HG03139 (cell line): ENCODE data around the gene NUP188.
"Not testable (repeated sequence)": the region's sequence is repeated elsewhere in the genome, so short reads cannot be mapped to it uniquely, and the experiment has no call there.

Experiments used
- ATAC-seq: cut with Tn5 transposase; IDR thresholded peaks from one replicate; pipeline ENCODE4 v1.9.1; 2021; ENCODE audit not compliant: unreplicated experiment

NUP188 gene

DNA sequence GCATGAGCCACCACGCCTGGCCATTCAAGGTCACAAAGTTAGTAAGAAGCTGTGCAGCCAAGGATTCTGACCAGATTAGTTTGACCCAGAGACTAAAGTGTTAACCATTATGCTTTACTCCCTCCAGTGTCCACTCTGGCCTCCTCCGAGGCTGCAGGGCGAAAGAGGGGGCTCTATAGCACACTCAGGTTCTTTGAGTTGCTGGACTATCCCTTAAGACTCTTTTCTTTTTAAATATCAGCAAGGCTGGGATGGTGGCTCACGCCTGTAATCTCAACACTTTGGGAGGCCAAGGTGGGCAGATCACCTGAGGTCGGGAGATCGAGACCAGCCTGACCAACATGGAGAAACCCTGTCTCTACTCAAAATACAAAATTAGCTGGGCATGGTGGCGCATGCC is 2.5 kb upstream of the NUP188 start:
- ATAC-seq: not testable (repeated sequence)

DNA sequence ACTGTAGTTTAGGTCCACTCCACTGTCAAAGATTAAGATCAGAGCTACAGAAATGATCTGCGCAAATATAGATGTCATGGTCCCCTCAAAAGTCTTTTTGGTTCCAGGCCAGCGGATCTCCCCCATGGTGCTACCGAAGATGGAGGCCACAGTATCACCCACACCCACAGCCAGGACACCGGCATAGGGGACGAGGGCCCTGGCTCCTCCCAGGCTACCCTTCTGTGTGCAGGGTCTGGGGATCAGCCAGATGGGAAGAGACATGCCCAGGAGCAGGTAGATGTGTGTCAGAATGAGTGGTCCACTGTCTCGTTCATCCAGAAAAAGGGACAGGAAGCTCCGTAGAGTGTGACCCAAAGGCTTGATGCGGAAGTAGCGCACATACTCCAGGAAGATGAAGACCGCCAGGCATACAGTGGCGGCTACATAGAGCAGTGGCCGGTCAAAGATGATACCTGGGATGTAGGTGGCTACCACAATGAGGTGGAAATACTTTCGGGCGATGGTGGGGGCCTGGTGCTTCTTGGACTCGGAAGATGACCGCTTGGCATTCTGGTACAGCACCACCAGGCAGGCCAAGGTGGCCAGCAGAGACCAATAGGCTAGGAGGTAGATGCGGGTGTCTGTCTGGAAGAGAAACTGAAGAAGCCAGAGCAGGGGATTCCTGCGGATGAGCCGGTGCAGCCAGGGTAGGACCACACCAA is 1.5 kb upstream of the NUP188 start:
- no peak for ATAC-seq

GRCh38 chr9:128946571-128947276 is 775 bp upstream of the NUP188 start:
- ATAC-seq: peak; percentile 18

GRCh38 chr9:128947277-128947526 is 297 bp upstream of the NUP188 start:
- ATAC-seq: no peak

DNA sequence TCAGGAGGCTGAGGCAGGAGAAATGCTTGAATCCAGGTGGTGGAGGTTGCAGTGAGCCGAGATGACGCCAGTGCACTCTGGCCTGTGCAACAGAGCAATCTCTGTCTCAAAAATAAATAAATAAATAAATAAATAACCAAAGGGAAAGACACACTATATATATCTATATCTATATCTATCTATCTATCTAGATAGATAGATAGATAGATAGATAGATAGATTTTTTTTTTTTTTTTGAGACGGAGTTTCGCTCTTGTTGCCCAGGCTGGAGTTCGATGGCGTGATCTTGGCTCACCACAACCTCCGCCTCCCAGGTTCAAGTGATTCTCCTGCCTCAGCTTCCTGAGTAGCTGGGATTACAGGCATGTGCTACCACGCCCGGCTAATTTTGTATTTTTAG is 13.9 kb downstream of the NUP188 start:
- not testable (repeated sequence) for ATAC-seq

DNA sequence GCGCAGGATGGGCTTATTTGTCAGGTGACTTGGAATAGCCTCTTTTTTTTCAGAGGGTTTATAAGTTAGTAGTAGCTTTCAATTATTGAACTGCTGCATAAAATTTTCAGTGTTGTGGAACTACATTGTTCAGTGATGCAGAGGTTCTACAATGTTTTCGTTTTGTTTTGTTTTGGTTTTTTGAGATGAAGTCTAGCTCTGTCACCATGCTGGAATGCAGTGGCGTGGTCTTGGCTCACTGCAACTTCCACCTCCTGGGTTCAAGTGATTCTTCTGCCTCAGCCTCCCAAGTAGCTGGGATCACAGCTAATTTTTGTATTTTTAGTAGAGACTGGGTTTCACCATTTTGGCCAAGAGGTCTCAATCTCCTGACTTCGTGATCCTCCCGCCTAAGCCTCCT is 22.0 kb downstream of the NUP188 start:
- ATAC-seq: no peak

- ATAC-seq: no peak
Observed at GRCh38 chr9:128972956-128973355, 25.5 kb downstream of the NUP188 start.

DNA sequence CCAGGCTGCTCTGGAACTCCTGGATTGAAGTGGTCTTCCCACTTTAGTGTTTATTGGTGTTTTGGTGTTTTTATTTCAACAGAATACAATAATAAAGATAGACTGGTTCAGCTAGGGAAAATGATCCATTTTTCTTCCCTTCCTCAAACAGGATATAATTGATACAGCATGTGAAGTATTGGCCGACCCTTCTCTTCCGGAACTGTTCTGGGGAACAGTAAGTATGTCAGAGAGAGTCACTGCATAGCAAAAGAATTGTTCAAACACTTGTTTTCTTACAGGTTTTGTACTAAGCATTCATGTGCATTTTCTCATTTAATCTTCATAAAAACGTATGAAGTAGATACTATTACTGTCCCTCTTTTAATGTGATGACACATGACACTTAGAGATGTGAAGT is 31.6 kb downstream of the NUP188 start:
- no peak for ATAC-seq

- no peak for ATAC-seq
Observed at GRCh38 chr9:128983536-128983935, 36.0 kb downstream of the NUP188 start.

DNA sequence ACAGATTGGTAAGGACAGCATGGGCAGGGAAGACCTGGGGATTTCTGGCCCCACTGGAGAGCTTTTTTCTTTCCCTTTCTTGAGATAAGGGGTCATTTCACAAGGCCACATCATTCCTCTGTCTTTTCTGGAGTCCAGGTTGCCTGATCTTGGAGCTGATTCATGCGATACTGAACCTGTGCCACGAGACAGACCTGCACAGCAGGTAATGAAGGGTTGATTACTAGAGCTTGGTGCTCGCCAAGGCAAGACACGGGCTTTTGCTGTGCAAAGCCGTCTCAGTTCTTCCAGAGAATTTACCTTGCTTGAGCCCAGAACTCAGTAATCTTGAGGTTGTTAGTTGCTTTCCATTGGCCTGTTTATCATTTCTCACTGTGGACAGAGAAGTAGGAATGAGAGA is 39.2 kb downstream of the NUP188 start:
- ATAC-seq: no peak

- ATAC-seq: no peak
Observed at GRCh38 chr9:128987805-128988204, 40.3 kb downstream of the NUP188 start.

GRCh38 chr9:128992995-128993394 is 45.5 kb downstream of the NUP188 start:
- no peak for ATAC-seq

DNA sequence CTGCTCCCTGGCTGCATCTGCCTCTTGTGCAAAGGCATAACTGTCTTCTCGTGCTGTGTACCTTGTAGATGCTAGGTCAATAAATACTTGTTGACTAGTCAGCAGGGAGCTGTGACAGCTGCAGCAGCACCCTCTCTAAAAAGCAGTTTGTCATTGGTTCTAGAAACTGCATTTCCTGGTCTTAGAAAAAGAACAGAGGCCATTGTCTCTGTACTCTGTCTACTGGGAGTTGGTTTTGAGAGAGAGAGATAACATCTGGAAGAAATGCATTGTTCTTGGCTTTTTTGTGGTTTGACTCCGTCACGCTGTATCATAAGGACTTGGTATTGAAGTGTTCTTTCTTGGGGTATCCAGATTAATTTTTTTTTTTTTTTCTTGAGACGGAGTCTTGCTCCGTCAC is 48.3 kb downstream of the NUP188 start:
- no peak for ATAC-seq

GRCh38 chr9:128998462-128998861 is 51.0 kb downstream of the NUP188 start:
- ATAC-seq: no peak

- no peak for ATAC-seq
Observed at GRCh38 chr9:128999581-129000206, 52.2 kb downstream of the NUP188 start.

- ATAC-seq: no peak
Observed at GRCh38 chr9:129001504-129002325, 54.2 kb downstream of the NUP188 start.

DNA sequence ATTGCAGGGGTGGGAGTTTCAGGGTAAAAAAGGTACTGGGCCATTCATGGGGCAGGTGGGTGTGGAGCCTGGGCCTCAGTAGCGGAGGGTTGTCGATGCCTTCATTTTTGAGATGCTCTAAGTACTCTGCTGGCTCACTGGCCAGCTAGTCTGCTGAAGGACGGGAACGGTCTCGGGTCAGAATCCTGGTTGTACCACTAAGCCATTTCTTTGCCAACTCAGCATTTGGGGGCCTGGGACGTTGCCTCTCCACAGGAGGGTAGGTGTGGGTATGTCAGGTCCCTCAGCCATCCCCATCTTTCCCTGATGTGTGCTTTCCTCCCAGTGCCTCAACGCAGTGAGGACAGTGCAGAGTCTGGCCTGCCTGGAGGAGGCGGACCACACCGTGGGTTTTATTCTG is 55.5 kb downstream of the NUP188 start:
- ATAC-seq: no peak

GRCh38 chr9:129004173-129004572 is 56.7 kb downstream of the NUP188 start:
- ATAC-seq: not testable (repeated sequence)

DNA sequence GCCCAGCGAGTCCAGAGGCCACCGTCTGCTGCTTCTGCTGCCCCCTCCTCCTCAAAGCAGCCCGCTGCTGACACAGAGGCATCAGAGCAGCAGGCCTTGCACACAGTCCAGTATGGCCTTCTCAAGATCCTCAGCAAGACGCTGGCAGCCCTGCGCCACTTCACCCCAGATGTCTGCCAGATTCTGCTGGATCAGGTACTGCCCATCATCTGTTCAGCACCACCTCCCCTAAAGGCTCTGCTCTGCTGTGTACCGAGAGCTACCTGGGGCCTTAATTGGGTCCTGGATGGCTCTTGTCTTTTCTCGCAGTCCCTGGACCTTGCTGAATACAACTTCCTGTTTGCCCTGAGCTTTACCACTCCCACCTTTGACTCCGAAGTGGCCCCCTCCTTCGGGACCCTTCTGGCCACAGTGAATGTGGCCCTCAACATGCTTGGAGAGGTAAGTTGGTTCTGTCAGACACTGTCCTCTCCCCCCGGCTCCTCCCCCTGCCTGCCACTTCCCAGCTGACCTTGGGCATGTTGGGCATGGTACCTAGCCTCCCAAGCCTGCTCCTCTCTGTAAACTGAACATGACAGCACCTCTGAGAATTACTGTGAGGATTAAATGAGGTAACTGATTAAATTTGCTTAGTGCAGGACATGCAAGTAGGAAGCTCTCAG is 58.0 kb downstream of the NUP188 start:
- ATAC-seq: no peak

GRCh38 chr9:129006328-129007034 is 59.0 kb downstream of the NUP188 start:
- no peak for ATAC-seq
